ENCODE measurements around the gene PDHX. TPM values are rescaled to one million over a fixed set of nuclear protein-coding genes. Genes with fewer than 3 reads are reported as not detected.

PDHX gene
- total RNA-seq, 6 experiments from 2014 or later: 21.3 to 31.3 (median 28.8) TPM

GRCh38 chr11:35011944-35012343 lies 95.5 kb downstream of the PDHX start:
- intact Hi-C loops (cut with DNase I): no loop called here
- no peaks in the 10 kb centered on the region for H3K27me3 ChIP-seq
- DNase-seq (no peak), ATAC-seq (no peak)
- no peaks in the 10 kb centered on the region for H3K4me1 ChIP-seq
- no peak for TF ChIP-seq CTCF (IDR thresholded peaks at IDR 0.05)
- no peak for TF ChIP-seq POLR2A (IDR thresholded peaks at IDR 0.05)
- H3K27ac ChIP-seq: no peak overlapping the region
- no peaks in the 10 kb centered on the region for H3K9me3 ChIP-seq
- no peaks in the 10 kb centered on the region for H3K36me3 ChIP-seq
- WGBS (ENCODE audit: insufficient coverage, low coverage, low lambda C conversion rate, missing lambda C conversion rate): 92% methylated on average over 2 of the region's 2 CpGs
- H3K4me3 ChIP-seq: no peak overlapping the region

GRCh38 chr11:35012467-35013191 lies 96.2 kb downstream of the PDHX start:
- ATAC-seq (no peak), DNase-seq (no peak)
- intact Hi-C loops (cut with DNase I): no loop called here
- Histone ChIP-seq H3K27me3 (no peaks in the 10 kb centered on the region), H3K9me3 (no peaks in the 10 kb centered on the region), H3K4me1 (no peaks in the 10 kb centered on the region), H3K4me3 (no peak overlapping the region), H3K36me3 (no peaks in the 10 kb centered on the region), H3K27ac (no peak overlapping the region)
- 87% methylated on average over 8 of the region's 8 CpGs for WGBS (ENCODE audit: insufficient coverage, low coverage, low lambda C conversion rate, missing lambda C conversion rate)
- no peak for TF ChIP-seq POLR2A (IDR thresholded peaks at IDR 0.05)
- no peak for TF ChIP-seq CTCF (IDR thresholded peaks at IDR 0.05)

- DNase-seq (no peak), ATAC-seq (no peak)
- Histone ChIP-seq H3K27me3 (no peaks in the 10 kb centered on the region), H3K36me3 (no peaks in the 10 kb centered on the region), H3K4me1 (no peaks in the 10 kb centered on the region), H3K4me3 (no peak overlapping the region), H3K27ac (no peak overlapping the region), H3K9me3 (no peaks in the 10 kb centered on the region)
- intact Hi-C loops (cut with DNase I): no loop called here
- WGBS (ENCODE audit: insufficient coverage, low coverage, low lambda C conversion rate, missing lambda C conversion rate): 52% methylated on average over 3 of the region's 3 CpGs
- no peak for TF ChIP-seq CTCF (IDR thresholded peaks at IDR 0.05)
- no peak for TF ChIP-seq POLR2A (IDR thresholded peaks at IDR 0.05)
These were observed 97.3 kb downstream of the PDHX start for GRCh38 chr11:35013514-35014233.

- Histone ChIP-seq H3K4me3 (no peak overlapping the region), H3K27me3 (no peaks in the 10 kb centered on the region), H3K27ac (no peak overlapping the region), H3K9me3 (no peaks in the 10 kb centered on the region), H3K36me3 (no peaks in the 10 kb centered on the region), H3K4me1 (no peaks in the 10 kb centered on the region)
- ATAC-seq: no peak
- no peak for TF ChIP-seq POLR2A (IDR thresholded peaks at IDR 0.05)
- TF ChIP-seq CTCF (IDR thresholded peaks at IDR 0.05): no peak
- intact Hi-C loops (cut with DNase I): no loop called here
- no peak for DNase-seq
- WGBS (ENCODE audit: insufficient coverage, low coverage, low lambda C conversion rate, missing lambda C conversion rate): 74% methylated on average over 2 of the region's 2 CpGs
These were observed 97.9 kb downstream of the PDHX start for GRCh38 chr11:35014346-35014745.

Measured in right lobe of liver (tissue), 6 donors.